NAMALWA (cell line): ENCODE measurements around the gene CFAP119.

ENCODE experiments used
- DNase-seq: peaks from one replicate; pipeline ENCODE4 v3.0.0-alpha.2; 2015; ENCODE audit warnings: low spot score

CFAP119 gene

DNA sequence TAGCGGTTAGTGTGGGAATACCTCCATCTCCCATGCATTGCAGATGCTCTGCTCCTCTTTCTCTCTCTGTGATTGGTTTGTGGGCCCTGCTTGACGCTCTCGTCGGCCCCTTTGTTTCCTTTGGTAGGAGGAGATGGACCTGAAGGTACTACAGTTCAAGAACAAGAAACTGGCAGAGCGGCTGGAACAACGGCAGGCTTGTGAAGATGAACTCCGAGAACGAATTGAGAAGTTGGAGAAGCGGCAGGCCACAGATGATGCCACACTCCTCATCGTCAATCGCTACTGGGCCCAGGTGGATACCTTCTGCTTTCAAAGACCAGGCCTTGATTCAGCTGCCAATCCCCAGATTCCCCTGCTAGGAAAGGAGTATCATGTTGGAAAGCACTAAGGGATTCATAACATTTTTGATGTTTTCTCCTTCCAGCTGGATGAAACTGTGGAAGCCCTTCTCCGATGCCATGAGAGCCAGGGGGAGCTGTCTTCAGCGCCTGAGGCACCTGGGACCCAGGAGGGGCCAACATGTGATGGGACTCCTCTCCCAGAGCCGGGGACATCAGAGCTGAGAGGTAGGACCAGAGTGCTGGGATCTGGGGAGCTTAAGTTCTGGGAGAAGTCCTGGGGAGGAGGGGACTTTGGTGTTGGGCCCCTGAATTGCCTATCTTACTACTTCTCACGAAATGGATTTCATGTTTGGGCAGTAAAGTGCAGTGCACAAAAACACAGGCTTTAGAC lies 1.3 kb upstream of the CFAP119 start:
- no peak for DNase-seq

DNA sequence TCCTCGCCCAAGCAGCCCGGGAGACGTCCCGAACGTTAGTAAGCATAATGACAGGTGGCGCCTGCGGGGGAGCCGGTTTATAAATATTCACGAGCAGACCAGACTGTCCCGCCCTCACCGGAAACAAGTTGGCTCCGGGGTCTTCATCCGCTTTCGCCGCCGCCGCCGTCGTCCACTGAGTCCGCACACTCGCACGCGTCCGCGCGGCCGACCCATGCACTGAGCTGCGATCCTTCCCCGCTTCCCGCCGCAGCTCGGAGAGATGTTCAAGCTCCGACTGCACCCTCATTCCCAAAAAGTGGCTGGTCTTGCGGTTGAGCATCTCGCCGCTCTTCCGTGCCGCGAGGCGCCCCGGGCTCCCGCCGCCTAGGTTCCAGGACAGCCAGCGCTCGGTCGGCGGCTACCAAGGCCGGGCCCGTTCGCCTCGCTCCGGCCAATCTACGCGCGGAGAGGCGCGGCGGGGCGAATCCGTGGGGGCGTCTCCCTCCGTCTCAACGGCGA lies 385 bp downstream of the CFAP119 start:
- DNase-seq: peak; percentile 92

DNA sequence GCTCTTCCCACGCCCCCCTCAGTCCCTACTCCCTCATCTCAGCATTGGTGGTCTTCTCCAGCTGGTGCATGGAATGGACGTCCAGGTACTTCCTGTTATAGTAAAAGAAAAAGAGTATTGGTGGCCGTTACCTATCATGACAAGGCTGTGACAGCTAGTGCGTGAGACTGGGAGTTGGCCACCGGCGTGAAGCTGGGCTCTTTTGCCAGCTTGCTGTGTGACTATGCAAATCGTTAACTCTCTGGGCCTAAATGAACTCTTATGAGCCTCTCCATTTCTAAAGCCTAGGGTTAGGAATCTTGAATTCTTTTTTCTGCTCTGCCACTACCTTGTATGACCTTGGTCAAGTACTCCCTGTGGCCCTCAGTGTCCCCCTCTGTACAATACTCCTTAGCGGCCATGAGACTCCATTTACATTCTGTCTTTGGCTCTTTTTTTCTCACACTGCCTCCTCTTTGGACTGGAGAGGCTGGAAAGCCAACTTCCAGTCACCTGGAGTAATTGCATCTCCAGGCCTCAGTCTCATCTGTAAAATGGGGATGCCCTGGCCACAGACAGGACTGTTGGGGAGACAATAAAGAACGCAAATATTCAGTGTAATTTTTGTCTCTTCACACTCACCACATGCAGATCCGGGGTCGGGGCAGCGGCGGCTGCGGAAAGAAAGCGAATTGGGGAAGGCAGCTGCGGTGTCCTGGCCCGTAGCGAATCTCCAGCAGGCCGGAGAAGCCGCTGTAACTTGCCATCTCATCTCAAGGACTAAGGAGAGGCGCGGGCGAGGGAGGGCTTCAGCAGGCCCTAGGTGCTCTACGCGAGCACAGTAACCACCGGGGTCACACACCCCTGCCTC lies 1.1 kb downstream of the CFAP119 start:
- peak; percentile 61 for DNase-seq

DNA sequence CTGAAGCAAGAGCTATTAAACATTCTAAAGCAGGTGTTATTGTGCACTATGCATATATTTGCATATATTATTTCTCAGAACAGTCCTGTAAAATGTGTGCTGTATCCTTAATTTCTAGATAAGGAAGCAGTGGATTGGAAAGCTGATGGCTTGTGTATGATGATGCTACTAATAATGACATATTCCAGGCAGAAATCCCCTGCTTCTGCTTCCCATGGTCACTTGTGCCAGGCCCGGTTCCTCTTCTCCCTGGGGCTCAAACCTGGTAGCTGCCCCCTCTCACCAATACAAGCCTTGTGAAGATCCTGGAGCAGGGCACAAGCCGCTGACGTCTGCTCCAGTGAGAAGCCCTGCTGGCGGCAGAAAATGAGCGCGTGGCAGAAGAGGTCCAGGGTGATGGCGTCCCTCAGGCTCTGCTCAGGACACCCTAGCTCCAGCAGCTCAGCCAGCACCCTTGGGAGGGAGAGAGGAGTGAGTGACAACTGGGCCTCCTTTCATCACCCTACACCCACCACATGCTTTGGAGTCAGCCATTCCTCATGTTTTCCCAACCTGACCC lies 1.8 kb downstream of the CFAP119 start:
- no peak for DNase-seq

DNA sequence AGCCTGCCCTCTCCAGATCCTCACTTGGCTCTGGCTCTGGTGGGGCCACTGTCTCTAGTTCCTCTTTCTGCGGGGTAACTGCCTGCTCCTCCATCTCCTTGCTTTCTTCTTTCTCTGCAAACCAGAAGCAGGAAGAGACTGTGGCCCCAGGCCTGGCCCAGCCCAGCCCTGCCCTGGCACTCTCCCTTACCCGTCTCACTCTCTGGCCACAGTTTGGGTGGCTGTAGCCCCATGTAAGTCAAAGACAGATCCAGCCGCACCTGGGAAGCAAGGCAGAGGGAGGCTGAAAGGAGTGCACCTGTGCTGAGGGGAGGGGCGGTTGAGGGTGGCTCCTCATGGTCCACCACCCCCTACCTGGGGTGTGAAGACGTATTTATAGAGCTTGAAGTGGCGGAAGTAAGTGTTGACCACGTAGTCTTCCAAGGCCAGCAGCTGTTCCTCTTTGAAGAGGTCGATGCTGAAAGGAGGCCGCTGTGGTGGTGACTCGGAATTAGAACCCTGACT lies 2.8 kb downstream of the CFAP119 start:
- DNase-seq: peak; percentile 46

DNA sequence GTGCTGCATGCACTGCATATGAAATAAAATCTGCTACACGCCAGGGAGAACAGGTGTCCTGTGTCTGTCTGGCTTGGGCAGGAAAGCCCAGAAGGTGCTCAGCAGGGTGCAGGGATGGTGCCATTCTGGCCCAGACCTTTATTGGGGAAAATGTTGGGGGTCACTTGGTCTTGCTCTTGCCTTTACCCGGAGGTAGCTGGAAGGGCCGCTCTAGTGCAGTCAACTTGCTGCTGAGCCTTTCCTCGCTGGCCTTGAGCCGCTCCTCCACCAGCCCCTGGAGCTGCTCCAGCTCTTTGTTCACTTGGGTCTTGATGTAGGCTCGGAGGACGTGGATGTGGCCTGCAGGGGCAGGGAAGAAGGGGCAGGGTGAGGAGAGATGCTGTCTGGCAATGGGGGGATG lies 4.5 kb downstream of the CFAP119 start:
- DNase-seq: no peak

DNA sequence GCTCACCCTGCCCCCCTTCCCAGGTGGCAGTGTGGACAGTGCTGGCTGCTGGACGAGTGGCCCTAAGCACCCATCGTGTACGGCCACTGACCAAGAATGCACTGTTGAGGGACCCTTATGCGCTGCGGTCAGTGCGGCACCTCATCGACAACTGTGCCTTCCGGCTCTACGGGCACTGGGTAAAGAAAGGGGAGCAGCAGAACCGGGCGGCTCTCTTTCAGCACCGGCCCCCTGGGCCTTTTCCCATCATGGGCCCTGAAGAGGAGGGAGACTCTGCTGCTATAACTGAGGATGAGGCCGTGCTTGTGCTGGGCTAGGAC lies 5.1 kb downstream of the CFAP119 start:
- no peak for DNase-seq

DNA sequence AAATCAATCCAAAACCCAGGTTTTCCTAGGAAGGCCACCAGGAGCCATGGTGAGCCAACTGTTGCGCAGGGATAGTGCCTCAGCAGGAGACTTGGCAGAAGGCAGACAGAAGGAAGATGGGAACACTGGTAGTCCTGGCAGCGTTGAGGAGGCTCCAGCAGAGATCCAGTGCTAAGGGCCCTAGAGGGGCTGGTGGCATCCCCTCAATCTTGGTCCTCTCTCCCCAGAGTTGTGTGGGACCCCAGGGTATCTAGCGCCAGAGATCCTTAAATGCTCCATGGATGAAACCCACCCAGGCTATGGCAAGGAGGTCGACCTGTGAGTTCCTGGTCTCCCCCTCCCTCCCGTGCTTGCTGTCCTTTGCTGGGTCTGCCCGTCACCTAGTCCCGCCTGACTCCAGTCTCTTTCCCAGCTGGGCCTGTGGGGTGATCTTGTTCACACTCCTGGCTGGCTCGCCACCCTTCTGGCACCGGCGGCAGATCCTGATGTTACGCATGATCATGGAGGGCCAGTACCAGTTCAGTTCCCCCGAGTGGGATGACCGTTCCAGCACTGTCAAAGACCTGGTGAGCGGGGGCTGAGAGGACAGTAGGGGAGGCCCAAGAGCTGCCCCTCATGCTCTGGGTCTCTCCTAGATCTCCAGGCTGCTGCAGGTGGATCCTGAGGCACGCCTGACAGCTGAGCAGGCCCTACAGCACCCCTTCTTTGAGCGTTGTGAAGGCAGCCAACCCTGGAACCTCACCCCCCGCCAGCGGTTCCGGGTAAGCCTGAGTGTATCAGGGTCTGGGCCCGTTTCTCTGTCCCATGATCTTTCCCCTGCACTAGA lies 5.7 kb downstream of the CFAP119 start:
- DNase-seq: no peak

DNA sequence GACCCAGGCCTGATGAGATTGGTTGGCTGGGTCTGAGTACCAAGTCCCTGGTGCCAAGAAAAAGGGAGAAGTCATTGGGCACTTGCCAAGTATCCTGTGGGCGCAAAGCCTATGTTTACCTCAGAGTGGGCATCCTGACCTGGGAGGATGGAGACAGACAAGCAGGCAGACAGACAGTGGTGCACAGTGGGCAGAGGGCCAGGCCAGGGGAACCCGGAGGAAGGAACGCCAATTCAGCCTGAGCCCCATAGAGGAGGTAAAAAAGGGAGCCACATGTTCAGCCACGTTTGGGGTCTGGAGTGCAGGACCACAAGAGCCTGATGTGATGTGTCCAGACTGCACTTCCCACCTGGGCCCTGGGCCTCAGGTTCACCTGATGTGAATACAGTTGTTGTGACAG lies 8.3 kb downstream of the CFAP119 start:
- no peak for DNase-seq

DNA sequence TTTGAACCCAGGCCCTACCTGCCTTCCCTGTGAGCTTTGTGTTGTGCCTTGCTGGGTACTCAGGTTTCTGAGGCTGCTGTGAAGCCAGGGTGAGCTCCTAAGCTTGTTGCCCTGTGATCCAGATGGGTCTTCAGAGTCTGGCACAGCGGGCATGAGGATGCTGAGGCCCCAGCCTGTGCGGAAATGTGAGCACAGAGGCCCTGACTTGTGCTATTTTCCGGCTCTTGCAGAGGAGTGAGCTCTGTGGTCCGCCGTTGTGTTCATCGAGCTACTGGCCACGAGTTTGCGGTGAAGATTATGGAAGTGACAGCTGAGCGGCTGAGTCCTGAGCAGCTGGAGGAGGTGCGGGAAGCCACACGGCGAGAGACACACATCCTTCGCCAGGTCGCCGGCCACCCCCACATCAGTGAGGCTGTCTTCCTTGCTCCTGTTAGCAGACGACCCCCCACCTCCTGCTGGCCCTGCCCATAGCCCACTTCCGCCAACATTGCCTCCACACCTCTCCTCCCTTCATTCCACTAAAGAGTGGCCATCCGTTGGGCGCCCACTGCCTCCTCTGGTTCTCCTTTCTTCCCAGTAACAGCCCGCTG lies 10.9 kb downstream of the CFAP119 start:
- DNase-seq: no peak

DNA sequence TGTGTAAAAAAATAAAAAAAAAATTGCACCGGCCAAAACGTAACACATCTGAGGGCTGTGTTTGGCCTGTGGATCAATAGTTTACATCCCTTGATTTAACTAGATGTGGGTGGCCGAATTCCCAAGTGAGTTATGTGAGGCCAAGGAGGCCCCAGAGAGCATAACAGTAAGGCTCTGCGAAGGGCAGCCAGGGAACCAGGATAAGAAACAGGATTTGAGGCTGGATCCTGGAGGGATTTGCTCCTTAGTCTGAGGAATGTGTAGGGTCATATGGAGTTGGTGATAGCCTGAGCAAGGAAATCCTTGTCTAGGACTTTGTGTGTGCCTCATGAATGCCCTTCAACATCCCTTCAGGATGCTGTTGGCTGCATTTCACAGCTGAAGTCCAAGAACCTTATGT lies 11.7 kb downstream of the CFAP119 start:
- no peak for DNase-seq

DNA sequence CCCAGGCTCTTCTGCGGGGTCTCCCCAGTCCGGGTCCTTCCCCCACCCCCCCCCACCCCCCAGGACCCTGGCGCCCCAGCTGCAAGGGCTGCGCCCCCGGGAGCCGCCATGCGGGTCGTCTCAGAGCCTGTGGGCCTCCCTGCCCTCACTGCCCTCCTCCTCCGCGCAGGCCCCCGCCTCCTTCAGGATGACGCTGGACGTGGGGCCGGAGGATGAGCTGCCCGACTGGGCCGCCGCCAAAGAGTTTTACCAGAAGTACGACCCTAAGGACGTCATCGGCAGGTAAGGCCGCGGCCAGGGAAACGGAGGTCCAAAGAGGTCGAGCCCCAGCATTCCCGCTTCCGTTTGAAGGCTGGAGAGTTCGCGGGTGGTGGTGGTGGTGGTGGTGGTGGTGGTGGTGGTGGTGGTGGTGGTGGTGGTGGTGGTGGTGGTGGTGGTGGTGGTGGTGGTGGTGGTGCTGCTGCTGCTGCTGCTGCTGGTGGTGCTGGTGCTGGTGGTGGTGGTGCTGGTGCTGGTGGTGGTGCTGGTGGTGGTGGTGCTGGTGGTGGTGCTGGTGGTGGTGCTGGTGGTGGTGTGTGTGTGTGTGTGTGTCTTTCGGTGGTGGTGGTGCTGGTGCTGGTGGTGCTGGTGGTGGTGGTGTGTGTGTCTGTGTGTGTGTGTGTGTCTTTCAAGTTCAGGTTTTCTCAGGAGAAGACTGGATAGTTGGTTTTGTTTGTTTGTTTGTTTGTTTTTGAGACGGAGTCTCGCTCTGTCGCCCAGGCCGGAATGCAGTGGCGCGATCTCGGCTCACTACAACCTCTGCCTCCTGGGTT lies 13.0 kb downstream of the CFAP119 start:
- DNase-seq: peak; percentile 26

DNA sequence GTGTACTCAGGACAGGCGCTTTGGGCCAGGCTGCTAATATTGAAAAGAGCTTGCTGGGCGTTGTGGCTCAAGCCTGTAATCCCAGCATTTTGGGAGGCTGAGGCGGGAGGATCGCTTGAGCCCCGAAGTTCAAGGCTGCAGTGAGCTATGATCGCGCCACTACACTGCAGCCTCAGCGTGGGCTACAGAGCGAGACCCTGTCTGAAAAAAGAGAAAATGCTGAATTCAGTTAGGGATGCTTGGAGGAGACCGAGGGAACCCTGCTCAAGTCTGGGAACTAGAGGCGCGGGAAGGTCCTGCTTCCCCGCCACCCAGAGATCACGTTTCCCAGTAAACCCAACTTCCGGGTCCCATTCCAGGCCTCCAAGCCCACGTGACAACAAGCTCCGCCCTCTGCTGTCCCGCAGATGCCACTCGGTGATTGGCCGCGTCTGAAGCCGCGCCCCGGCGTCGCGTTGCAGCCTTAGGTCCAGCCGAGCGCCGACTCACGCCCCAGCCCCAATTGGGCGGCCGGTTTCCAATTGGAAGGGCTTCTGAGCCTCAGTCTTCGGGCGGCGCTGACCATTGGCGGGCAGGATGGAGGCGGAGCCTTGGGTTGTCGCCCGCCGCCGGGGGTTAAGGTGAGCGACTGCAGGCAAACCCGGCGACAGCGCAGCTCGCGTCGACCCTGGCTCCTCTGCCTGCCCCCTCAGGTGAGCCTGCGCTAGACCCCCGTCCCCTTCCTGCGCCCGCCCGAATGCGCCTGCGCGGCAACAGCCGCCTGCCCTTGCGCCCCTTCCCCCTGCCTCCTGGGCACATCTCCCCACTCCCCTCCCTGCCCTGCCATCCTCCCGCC lies 13.8 kb downstream of the CFAP119 start, which contains the start of gene PHKG2:
PHKG2 (plus strand) TSS at position 627 of the 835 bp plus-strand sequence. CDS start 396 bp downstream, outside the sequence.
- peak; percentile 98 for DNase-seq

DNA sequence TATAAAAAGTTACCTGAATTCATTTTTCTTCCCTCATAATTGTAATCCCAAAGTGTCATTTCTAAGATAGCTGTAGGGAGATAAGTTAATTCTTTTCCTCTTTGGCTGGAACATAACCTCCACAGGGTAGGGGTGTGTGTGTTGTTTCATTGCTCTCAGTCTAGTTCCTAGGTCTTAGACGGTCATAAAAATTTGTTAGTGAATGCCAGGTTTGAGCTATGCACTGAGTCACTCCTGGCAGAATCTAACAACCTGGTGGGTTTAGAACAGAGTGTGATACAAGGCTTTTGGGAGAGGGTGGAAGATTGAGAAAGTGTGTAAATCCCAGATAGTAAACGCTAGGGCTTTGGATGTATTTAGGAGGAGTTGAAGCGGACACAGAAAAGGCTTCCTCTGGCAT lies 14.5 kb downstream of the CFAP119 start:
- no peak for DNase-seq

DNA sequence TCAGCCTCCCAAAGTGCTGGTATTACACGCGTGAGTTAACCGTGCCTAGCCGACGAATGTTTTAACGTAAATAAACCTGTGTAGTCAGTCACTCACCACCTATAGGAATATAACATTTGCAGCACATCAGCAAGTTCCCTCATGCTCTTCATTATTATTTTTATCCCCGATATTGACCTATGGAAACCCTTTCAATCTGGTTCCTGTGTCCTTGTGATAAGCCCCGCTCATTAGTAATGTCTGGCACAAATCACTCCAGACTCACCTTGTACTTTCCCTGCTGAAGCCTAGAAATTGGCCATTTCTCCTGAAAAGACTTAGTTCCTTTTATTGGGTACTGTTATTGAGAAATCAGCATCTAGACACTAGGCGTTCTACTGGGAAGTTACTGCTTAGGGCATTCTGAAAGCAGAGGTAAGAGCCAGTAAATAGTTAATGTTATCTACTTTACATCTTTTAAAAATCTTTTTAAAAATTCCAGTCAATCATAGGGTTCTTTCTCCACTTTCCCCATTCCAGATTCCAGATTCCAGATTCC lies 15.2 kb downstream of the CFAP119 start:
- no peak for DNase-seq

DNA sequence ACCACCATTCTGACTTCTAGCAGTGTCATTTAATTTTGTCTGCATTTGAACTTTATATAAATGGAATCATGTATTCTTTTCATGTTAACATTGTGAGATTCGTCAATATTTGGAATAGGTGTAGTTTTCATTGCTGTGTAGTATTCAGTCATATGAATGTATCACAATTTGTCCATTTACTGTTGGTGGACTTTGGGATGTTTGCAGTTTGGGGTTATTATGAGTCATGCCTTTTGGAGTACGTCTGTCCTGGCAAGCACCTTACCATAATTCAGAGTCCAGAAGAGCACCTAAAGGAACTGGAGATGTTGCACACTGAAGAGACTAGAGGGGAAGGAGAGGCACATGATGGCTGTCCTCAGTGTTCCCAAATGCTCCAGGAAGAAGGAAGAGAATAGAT lies 16.8 kb downstream of the CFAP119 start:
- no peak for DNase-seq

DNA sequence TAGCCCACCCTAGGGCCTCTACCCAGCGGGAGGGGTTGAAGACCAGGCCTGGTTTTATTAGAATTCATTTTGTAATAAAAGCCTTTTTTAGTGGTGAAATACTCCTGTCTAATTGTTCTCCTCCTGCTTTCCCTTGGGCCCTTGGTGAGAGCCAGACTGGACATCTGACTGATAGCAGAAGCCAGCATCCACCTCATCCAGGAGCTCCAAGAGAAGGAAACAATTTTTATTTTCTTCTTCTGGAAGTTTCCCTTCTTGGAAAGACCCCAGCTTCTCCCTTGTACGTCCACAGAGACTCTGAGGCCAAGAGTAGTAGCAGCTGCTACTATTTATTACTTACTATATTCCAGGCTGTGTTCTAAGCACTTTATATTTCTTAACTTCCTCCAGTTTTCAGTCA lies 17.7 kb downstream of the CFAP119 start:
- no peak for DNase-seq

DNA sequence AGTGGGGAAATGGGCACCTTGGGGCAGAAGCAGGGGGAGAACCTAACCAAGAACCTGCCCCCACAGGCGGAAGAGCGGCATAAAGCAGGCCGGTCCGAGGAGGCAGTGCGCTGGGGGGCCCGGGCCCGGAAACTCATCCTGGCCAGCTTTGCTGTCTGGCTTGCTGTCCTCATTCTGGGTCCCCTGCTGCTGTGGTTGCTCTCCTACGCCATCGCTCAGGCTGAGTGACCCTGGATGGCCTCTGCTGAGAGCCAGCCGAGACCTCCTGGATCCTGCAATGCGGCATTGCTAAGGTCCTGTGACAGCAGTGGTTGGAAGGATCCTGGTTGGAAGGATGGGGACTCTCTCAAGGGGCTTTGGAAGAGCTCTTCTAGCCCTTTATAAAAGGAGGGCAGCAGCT lies 18.1 kb downstream of the CFAP119 start:
- DNase-seq: no peak

DNA sequence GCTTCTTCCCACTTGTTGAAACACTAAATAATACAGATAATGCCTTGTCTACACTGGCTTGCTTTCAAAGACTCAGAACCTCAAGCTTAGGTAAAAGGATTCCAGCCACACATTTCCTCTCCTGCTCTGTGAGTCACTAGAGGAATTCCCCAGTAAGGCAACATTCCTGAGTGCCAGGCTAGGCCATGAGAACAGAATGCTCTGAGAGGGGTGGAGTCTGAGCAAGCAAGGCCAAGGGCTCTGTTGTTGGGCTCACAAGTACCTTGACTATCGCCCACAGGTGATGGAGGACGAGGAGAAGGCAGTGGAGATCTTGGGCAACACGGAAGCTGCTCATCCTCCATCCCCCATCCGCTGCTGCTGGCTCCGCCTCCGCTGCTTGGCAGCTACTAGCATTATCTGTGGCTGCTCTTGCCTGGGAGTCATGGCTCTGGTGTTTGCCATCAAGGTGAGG lies 20.4 kb downstream of the CFAP119 start:
- DNase-seq: no peak
